HG03060 (cell line): ENCODE measurements around the gene DIAPH3.

Experiments used
- ATAC-seq: cut with Tn5 transposase; IDR thresholded peaks from one replicate; pipeline ENCODE4 v1.9.1; 2021; ENCODE audit warnings: low read depth, moderate number of reproducible peaks; ENCODE audit not compliant: unreplicated experiment

Gene DIAPH3

DNA sequence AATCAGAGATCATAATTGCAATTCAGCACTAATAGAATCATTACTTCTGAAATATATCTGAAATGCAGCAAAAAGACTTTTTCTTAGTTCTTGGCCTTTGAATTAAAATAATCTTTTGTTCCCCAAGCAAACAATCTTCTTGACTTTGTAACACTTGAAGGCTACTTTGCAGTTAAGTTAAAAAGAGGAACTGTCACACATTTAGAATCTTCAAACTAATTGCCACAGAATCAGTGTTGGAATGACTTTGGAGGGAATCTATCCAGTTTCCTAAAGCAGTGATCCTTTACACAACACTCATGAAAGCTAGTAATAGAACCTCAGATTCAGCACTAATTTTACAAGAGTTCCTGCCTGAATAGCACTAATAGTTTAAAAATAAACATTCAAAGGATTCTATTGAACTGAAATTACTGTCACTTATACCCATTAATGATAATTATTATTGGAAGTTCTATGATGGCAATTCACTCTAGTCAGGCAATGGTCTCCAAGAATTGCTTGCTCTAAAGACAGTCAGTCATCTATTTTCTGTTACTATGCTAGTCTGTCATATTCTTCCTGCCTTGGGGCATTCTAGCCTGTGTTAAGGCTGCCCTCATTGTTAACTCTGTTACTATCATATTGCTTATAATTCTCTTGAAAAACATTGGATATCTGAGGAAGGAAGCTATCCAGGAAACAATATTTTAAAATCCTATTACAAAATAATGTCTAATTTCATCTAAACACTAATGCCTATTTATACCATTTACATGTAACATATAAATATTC, 362.4 kb downstream of the DIAPH3 start:
- ATAC-seq: no peak

DNA sequence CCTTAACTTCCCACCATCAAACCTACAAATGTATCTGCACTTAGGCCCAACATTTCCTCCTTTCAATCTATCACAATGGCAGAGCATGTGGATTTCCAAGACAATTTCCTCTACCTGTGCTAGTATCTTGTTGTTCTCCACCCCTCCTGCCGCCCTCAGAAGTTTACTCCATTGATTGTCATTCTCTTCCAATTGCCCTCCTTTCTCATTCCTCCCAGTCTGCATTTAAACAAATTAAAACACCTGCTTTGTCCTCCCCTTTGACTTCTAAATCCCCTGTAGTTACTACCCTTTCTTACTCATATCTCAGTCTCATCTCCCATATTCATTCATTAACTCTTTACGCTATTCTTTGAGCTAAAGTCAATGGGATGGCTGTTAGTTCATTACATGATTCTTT, 370.6 kb downstream of the DIAPH3 start:
- ATAC-seq: no peak

DNA sequence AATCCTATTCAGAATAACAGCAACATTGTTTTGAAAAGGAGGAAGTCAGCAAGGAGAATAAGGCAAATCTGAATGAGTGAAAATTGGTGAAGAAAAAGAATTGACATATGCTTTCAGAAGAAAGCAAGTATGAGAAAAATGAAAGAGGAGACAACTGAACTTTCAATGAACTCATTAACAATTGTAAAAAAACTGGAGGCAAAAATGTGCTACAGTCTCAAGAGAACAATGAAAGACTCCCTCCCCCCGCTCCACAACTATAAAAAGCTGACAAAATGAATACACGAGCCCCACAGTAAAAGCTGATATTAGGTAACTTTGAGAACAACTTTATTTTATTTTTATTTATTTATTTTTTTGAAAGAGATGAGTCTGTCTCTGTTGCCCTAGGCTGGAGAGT, 373.1 kb downstream of the DIAPH3 start:
- ATAC-seq: no peak

DNA sequence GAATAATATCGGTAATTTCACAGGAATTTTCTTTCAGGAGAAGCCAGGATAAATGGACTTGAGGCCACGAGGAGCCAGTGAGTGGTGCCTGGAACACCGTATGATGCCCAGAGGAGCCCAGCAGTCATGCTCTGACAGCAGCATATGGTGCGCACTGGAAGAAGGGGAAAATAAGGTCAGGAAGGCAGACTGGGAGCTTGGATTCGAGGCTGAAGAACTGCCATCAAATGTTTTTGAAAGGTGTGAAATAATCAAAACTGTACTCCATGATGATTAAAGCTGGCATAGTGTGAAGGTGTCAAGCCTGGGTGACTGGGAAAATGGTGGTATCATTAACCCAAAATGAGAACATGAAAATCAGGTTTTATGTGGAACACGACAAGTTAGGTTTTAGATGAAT, 374.2 kb downstream of the DIAPH3 start:
- no peak for ATAC-seq

DNA sequence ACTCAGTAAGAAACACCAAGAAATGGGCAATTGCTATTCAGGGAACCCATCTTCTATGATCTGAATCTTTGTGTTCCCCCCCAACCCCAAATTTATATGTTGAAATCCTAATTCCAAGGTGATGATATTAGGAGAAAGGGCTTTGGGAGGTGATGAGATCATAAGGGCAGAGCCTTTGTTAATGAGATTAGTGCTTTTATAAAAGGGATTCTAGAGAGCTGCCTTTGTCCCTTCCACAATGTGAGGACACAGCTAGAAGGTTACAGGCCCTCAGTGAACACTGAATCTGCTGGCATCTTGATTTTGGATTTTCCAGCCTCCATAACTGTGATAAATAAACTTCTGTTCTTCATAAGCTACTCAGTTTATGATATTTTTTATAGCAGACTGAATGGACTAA, 376.0 kb downstream of the DIAPH3 start:
- ATAC-seq: no peak

DNA sequence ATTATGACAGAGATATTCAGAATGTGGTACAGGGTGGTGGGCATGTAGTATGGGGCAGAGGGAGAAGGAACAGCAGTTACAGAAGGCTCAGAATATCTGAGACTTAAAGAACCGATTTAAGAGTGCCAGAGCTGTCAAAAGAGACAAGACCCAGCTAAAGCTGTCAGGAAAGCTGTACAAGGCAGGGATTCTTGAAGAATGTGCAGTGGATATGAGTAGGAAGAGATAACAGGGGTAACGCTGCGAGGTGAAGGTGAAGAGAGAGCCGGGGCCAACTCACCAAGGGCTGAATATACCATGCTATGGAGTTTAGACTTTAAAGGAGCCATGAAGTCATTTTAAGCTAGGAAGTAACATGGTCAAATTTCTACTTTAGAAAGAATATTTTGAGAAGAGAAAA, 381.0 kb downstream of the DIAPH3 start:
- ATAC-seq: no peak

DNA sequence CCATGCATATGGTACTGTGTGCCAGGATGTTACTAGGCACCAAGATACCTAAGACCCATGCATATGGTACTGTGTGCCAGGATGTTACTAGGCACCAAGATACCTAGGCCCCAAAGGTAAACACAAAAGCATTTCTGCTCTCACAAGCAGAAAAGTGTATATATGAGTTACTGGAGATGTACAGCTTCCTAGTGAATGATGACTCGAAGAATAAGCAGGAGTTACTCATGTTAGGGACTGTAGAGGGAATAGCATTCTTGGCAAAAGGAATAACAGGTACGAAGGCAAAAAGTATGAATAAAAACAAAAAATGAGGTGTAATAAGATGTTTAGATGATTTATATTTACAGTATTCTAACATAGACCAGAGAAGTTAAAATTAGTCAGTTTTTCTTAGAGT, 383.7 kb downstream of the DIAPH3 start:
- no peak for ATAC-seq

DNA sequence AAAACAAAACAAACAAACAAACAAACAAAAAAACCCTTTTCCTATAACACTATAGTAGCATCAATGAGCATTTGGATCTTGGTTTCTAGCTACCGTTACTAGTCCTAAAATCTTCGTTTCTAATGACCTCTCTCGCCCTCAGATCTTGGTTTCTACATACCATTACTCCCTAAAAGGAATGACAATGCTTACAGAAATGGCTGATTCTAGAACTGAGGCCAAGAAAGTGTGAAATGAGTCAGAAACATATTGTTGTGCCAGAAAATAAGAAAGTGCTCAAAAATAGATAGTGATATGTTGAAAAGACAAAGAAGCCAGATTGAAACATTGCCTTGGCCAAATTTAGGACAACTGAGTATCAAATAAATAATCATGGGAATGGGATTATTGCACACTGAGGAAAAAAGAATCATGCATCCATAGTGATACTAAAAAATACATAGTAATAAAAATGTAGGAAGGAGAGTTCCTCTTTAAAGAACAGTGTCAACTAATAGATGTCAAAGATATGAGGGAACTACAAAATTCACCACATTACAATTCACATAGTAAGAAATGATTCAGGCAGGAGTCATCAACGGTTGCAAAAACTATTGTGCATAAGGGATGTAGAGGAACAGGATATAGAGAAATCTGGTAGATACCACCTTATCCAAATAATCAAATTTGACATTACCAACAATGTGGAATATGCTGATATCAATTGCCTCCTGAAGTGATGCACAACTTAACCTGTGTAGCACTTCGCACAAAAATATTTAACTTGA, 386.6 kb downstream of the DIAPH3 start:
- no peak for ATAC-seq

DNA sequence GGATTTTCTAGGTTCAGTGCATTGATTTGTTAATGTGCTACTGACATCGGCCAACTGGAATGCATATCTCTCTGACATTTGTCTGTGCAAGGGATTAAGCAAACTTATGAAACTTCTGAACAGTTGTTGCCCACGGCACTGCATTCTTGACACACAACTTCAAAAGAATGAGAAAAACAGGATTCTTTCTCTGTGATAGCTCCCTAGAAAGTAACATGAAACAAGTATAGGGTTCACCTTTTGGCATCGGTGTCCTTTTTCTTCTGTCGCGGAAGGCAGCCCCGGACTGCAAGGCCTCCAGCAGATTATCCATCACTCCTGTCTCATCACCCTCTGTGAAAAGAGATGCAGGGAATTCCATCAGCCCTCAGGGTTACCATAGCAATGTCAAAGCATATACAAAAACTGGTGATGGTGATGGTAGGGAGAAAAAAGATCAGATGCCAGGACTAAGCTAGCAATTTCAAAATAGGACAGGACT, 389.2 kb downstream of the DIAPH3 start:
- no peak for ATAC-seq

DNA sequence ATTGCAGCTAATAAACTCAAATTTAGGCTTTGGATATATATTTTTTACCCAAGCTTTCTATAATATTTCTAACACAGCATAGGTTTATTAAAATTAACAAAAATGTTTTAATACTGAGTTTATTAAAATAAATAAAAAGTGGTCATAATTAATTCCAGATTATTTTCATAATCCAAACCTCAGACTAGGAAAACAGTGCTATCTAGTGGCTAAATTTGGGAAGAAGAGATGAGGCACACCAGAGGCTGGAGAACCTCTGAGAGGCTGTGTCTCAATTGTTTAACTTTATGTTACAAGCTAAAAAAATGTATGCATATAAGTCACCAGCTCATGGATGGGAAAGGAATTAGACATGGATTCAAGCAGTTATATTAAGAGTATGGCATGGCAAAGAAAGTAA, 392.5 kb downstream of the DIAPH3 start:
- no peak for ATAC-seq

DNA sequence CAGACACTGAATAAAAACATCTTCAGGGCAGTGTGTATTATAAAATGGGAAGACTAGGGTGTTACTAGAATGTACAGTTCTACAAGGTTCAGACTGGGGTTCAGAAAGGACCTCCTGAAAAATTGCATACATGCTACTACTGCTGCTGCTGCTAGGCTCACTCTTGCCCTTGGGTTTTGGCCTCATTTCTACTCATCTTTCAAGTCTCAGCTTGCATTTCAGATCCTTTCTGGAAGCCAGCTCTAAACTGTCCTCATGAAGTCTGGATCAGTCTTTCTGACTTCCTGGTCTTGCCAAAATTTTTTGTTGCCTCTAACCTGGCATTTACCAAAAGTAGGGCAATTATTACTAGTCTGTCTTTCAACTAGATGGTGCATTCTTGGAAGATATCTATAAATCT, 393.3 kb downstream of the DIAPH3 start:
- no peak for ATAC-seq

DNA sequence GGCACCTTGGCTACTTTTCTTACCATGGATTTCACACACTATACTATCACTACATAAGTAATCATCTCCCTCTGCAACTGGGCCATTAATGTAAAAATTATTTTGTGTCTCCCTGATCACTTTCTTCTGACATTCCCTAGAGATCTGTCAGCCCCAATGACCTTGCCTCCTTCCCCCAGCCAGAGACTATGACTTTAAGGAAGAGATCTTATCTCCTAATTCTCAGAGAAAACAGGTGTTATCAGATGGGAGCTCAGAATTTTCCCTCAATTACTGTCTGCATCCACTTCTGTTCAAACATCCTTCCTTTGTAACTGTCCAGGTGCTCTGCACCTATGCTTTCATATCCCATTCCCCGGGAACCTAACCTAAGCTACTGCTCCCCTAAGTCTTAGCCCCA, 397.5 kb downstream of the DIAPH3 start:
- no peak for ATAC-seq

DNA sequence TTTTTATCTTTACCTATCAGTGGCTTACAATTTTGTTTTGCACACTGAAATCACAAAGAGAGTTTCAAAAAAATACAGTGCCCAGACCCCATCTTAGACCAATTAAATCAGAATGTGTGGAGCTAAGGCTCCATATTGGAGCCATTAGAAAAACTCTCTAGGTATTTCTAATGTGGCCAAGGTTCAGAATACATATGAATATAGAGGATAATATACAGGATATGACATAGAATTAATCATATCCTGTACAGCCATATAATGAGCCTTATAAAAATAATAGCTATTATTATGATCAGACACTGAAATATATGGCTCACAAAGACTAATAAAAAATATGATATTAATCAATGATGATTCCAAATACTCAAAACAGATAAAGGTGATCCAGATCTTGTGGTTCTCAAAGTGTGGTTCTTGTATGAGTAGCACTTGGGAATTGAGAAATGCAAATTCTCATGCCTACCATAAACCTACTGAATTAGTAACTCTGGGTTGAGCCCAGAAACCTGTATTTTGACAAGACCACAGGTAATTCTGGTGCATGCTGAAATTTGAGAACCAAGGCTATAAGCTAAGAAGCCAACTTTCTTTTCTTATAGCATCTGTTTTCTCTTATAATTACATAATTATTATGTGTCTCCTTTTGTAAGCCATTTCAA, 408.0 kb downstream of the DIAPH3 start:
- ATAC-seq: no peak

DNA sequence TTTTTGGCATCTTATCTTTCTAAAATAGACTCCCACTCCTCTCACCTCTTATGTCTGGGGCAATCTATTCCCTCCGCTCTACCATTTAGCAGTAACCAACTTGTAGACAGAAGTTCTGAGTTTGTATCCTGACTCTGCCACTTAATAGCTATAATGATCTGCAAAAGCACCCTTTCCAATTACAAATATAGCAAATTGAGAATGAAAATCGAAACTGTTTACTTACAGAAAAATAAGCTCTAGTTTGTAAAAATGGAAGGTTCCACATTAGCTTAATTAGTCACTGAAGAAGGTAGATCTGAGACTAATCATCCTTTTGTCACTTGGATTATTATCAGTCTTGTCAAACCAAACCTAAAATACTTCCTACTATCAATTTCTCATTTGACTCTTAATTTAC, 409.3 kb downstream of the DIAPH3 start:
- no peak for ATAC-seq

DNA sequence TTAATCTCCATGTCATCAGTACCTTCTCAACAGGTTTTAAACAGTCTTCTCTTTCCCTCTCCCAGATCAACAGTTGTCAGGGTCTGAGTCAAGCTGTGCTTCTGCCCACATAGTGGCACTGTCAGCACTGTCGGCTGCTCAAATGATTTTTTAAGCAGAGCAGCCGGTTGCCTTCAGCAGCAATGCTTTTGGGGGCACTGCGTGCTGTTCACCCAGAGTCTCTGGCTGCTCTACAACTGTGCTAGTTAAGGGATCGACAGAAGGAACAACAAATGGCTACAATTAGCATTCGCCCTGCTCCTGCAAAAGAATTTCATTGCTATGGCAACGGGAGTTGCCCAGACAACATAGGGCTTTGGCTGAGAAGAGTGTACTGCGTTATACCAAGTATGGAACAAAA, 412.9 kb downstream of the DIAPH3 start:
- ATAC-seq: no peak

DNA sequence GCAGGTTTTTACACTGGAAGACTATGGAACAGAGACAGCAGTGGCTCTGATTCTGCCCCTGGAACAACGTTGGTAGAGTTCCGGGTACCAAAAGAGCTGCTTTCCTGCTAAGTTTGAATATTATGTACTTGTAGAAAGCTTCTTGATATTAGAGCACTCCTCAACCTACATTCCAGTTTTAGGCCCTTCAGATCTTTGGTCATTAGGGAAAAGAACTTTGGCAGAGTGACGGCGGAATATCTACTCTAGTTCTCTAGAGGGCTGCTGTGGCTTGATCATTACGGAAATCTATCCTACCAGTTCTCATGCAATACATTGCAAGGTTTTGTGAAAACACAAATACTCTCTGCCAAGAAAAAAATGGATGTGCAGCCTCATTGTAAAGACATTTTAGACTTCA, 415.7 kb downstream of the DIAPH3 start:
- no peak for ATAC-seq

DNA sequence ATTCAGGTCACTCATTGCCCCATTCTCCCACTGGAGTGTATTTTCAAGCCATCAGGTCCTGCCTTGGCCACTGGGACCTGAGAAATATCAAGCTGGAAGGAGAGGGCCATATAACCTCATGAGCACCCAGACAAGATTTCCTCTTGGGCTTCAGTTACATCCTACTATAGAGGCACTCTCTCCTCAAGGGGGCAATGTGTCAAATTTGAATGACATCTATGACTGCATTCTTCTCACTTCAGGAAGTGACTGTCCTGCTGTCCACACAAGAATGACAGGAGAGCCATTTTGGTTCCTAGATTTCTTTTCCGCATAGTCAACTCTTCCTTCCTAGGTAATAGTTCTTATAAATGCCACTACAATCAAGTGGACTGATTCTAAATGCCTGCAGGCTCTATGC, 416.2 kb downstream of the DIAPH3 start:
- no peak for ATAC-seq

DNA sequence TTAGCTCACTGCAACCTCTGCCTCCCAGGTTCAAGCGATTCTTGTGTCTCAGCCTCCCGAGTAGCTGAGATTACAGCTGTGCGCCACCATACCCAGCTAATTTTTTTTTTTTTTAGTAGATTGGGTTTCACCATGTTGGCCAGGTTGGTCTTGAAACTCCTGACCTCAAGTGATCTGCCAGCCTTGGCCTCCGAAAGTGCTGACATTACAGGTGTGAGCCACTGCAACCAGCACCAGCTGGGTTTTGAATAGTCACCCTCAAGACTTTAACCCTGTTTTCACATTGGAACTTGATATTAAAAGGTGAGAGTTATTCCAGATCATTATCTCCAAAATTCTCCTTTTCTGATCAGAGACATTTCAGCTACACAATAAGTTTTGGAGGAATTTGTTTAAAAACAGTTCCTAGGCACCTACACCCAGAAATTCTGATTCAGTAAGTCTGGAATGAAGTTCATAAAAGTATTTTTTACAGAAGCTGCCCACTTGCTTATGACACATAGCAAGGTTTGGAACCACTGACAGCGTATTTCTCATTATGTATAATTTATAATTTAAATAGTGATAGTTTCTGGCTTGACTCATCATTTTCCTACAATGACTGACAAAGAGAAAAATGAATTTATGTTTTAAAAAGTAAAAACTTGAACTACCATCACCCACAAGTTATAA, 417.3 kb downstream of the DIAPH3 start:
- ATAC-seq: no peak

DNA sequence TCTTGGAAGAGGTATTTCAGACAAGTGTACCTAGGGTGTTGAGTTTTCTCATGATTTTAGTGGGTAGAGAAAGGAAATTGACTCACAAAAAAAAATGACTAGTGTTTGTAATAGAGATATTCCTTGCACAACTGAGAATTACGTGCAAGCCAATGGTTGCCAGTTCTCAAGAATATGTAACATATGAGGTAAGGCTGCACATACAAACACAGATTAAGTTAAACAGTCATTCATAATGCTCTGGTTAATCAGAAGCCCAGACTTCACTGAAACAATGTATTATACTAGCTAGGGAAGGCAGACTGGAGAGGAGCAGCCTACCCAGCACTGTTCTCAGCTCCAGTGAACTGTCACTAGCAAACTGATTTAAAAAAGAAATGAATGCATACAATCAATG, 418.3 kb downstream of the DIAPH3 start:
- no peak for ATAC-seq

DNA sequence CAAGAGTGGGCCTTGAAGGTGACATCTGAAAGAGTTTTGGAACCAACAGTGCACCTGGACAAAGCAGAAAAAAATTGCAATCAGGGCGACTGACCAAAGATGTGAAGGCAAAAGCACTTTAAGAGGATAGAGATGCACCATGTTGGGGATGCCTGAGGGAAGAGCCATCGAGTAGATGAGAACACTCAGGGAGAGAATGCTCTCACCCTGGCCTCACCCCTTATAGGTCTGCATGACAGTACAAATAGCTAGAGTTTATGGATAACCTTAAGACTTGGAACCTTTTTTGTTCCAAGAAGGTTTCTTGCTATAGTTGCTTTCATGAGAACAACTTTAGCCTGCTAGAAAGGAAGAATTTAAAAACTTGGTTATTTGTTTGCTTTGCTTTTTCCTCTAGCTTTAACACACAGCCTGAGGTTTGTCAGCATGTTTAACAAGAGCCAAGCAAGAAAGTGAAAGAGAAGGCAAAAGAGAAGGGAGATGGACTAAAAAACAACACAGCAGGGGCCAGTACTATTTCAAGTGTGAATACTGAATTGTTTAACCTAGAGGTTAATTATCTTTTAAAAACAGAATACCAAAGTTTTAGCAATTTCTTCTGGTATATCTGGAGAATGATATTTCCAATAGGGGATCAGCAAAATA, 418.9 kb downstream of the DIAPH3 start:
- ATAC-seq: no peak

DNA sequence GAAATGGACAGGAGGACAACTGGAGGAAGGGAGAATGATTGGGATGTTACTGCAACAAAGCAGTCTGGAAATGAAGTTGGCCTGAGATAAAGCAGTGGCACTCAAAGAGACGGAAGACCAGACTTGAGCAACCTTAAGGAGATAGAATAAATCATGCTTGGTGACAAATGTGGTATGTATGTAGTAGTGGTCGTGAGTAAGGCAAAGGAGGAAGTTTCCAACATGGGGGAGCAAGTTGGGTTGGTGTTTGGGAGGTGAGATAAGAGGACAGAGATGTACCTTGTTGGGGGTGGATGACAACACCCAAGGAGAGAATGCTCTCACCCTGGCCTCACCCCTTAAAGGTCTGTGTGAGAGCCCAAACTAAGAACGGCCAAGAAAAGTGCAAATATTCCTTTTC, 420.5 kb downstream of the DIAPH3 start:
- ATAC-seq: no peak
